Measurements from ENCODE around the gene ING4.

ING4 gene

DNA sequence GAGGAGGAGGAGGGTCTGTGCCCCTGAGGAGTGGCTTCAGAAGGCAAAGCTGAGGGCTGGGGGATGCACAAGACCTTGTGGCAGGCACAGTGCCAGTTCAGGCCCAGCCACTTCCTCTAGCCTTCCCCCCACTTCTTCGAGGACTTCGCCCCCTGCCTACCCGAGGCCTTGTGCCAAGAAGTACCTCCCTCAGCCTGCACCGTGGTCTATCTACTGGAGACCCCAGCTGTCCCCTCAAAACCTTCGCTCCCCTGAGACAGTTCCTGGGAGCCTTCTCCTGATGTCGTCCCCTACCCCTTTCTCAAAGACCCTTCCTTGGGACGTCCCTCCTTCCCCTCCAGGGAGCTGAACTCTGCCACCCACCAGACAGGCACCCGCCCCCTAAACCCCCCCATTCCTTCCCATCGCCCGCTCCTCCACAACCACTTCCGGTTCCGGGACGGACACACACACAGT, 25.7 kb upstream of the ING4 start:
- no peak for DNase-seq (ENCODE audit: low read depth)

DNA sequence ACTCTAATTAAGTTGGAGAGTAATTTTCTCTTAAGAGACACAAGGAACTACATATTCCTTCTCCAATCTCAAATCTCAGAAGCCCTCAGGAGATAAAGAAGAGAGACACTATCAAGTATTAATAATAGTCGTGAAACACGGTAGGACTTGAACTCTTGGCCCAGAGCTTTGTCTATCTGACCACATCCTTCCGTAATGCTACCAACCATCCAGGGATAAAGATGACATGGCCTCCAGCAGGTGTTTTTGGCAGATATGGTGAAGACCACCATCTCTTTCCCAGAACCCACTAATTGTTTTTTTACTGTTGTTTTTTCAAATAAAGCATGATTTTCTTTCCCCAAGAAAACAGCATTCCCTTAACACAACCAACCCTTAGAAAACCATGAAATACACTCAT, 22.9 kb upstream of the ING4 start:
- no peak for DNase-seq (ENCODE audit: low read depth)

DNA sequence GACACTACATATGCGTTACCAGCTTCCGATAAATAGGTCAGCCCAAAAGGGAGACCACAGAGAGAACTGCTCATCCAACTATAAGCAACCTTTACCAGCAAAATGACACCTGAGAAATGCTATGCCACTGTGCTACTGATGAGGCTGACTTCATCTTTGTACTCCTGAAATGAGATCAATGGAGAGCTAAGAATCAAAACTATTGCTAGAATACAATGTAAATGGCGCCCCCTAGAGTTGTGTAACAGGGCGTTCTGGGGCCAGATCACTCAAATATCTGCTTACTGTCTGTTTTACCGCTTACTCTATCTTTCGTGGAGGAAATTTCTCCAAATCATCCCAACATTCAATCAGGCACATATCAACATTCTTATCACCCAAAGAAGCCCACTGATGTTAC, 21.7 kb upstream of the ING4 start:
- DNase-seq (ENCODE audit: low read depth): no peak

DNA sequence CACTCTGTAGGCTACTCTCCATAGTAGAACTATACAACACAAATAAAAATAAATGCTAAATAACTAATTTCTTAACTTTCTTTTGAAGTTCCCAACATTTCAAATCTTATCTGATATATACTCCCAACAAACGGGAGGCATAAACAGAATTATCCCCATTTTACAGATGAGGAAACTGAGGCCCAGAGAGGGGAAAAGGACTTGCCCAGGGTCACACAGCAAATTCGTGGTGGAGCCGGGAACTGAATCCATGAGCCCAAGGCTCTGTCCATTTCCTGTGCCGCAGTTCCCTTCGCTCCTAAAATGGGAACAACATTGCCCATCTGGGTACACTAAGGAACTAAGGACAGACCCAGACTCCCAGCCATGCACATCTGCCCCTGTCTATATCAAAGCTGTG, 14.0 kb upstream of the ING4 start:
- DNase-seq (ENCODE audit: low read depth): no peak

DNA sequence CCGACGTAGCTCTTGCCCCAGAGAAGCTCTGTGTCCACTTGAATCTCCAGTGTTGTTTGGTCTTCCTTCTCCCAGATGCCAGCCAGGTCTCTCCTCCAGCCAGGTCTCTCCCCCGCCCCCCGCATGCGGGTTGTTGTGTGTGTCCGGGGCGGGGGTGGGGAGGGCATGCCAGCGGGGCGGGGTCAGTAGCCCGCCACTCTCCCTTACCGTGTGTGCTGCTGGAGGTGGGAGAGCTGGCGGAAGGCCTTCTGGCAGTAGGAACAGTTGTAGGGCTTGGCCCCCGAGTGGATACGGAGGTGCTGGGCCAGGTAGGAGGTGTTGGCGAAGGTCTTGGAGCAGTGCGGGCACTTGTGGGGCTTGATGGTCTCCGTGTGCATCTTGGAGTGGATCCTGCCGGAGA, 9.2 kb upstream of the ING4 start:
- no peak for DNase-seq (ENCODE audit: low read depth)

DNA sequence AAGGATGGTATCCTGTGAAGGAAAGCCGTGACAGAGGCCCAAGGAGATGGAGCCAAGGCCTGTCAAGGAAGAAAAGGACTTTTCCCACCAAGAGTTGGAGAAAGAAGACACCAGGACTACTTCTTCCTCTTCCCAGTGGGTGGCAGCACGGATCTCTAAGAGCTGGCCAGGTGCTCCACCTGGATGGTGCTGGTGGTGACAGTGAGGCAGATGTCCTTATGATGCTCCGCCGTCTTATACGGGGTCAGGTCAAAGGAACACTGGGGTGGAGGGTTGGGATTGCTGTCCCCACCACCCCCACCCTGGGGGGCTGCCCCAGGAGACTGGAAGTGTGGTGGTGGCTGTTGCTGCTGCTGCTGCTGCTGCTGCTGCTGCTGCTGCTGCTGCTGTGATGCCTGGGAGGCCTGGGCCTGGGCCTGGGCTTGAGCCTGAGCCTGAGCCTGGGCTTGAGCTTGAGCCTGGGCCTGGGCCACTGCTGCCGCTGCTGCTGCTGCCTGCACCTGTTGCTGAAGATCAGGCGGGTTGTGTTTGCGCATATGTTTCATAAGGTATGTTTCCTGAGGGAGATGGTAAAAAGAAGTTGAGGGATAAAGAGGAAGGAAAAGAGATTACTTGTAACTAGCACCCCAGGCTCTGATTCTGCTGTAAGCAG, 4.8 kb upstream of the ING4 start:
- DNase-seq (ENCODE audit: low read depth): no peak

DNA sequence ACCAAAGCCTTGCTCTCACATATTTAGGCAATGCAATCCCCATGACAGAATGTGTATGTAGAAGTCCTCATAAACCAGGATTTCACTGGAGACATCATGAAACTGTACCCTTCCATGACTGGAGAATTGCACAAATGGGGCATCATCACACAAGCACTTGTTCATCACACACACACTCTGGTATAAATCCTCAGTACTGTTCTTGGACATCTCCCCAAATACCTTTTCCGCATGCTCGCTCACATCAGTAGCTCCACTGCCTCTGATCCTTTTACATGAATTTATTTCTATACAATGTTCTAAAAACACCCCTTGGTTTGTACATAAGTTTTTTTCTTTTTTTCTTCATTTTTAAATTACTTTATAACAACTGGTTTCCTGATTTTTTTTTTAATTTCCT, 3.3 kb upstream of the ING4 start:
- peak; percentile 23 for DNase-seq (ENCODE audit: low read depth)

DNA sequence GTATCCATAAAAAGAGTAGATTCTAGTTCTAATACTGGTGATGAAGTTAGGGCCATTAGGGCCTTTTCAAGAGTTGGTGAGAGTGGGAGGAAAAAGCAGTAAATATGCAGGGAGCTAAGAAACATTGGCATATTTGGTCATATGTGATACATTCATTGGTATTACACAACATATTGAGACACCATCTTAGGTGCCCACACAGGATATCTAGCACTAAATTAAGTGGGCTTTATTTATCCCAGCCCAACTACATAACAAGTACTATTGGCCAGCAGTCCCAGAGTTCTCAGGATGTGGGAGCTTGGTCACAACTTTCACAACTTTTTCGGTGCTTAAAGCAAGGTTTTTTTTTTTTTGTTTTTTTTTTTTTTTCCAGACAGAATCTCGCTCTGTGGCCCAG, 2.0 kb upstream of the ING4 start:
- peak; percentile 9 for DNase-seq (ENCODE audit: low read depth)

DNA sequence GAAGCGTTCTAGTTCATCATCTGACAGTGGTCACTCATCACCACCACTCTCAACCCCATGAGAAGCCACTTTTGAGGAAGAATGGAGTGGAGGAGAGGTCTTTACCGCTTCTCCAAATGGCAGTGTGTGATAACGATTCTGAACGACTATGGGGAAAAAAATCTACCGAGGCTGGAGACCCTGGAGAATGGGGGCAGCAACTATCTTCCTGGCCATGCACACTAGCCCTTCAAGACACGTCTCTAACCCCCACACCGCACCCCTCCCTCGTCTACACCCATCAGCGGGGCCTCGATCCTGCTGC, 365 bp downstream of the ING4 start:
- no peak for DNase-seq (ENCODE audit: low read depth)

DNA sequence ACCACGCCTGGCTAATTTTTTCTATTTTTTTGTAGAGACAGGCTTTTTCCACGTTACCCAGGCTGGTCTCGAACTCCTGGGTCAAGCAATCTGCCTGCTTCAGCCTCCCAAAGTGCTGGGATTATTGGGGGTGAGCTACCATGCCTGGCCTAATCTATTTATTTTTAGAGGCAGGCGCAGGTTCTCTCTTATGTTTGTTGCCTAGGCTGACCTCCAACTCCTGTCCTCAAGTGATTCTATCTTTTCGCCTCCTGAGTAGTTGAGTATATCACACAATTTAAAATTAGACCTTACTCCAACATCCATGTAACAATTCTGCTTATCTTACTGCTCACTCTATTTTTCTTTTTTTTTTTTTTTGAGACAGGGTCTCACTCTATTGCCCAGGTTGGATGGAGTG, 8.9 kb downstream of the ING4 start:
- no peak for DNase-seq (ENCODE audit: low read depth)

DNA sequence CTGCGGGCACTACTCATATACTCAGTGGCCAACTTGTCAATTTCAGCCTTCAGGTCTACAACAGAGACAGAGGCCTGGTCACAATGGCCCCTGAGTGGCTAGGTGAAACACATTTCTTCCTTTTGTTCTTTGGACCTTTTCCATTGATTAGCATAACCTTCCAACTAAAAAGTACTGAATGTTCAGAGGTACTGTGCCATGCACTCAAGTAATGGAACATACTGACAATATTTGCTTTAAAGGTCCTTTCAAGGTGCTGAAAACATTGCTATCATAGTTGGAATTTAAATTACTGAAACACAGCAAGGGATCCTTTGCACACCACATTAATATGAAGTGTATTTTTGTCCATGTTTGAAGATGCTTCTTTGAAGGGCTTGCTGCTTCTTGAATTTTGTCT, 9.6 kb downstream of the ING4 start:
- no peak for DNase-seq (ENCODE audit: low read depth)

DNA sequence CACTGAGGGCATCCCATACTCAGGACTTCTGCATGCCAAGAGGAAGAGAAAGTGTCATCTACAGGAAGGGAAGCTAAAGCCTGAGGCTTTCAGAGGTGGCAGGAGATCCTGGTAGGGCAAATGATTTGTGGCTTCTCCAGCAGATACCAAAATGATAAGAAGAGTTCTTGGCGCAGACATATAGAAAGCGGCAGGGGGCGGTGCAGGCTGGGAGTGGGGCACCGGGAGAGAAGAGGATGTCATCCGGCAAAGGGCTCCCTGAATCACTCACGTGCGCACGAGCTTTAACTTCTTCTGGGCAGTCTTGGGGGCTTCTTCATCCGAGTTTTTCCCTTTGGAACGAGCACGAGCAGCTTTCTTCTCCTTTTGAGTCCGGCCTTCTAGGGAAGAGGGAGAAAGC, 10.5 kb downstream of the ING4 start:
- DNase-seq (ENCODE audit: low read depth): no peak

DNA sequence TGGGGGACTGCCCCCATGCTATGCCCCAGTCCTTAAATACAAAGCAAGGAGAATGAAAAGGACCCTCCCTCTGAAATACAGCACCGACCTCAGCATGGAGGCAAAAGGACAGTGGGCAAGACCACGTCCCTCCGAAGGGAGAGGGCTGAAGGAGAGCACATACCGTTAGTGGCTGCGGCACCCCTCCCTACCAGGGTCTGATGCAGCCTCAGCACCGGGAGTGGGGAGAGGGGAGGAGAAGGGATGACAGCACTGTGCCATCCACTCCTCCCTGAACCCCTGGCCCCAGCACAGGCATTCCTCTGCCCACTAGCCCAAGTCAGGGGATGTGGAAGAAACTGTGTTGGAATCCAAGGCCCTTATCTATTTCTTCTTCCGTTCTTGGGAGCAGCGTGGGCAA, 12.1 kb downstream of the ING4 start:
- DNase-seq (ENCODE audit: low read depth): no peak

DNA sequence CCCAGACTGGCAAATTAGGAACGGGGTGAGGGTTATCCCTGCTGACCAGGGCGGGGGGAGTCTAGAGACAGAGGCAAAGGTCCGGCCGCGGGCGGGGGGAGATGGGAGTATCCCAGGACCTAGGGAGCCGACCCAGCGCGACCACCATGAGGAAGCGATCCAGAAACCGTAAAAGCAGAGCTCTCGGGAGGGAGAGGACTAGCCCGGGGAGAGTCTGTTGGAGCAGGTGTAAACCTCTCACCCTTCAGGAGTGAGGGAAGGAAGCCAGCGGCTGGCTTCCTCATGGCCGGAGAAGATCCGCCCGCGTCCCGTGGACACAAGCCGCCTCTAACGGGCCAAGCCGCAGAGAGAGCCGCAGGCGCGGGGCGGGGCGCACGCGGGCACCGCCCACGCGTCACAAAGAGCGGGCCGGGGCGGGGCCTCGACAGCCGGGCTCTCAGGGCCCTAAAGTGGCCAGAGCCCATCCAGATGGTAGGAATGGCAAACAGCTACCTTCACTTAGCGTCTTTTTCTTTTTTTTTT, 15.8 kb downstream of the ING4 start, which contains the start of gene ACRBP:
ACRBP (minus strand) TSS at position 350 of the 522 bp plus-strand sequence; CDS start at position 284, 66 bp downstream.
- DNase-seq (ENCODE audit: low read depth): peak; percentile 43

DNA sequence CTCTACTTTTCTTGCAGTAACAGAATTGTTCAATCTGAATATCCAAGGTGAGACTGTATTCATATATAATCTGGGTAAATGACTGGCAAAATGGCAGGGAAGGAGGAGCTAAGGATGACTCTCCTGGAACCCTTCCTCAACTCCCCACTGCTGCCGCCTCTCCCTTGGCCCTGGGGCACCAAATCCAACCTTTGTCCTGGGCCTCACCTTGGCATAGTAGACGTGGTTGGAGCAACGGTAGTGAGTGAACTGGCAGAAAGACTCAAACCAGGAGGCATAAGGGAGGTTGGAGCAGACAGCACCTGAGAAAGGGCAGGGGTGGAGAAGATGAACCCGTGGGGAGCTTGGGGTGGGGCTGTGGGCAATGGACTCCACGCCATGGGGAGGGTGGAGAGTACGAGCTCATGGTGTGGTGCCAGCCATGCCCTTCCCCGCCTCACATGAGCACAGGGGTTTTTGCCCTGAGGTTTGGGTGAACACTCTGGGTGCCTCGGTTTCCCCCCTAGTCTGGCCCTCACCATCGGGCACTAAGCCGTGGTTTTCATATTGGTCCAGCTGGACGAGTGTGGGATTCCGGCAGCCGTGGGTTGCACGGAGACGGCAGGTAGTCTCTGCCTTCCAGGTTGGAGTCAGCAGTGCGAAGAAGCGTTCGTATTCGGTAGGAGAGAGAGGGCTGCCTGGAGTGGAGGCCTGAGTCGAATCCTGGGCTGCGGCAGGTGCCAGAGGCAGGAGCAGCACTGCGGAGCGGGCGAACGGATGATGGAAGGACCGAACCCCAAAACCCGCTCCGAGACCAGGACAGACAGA, 16.4 kb downstream of the ING4 start:
- DNase-seq (ENCODE audit: low read depth): no peak

DNA sequence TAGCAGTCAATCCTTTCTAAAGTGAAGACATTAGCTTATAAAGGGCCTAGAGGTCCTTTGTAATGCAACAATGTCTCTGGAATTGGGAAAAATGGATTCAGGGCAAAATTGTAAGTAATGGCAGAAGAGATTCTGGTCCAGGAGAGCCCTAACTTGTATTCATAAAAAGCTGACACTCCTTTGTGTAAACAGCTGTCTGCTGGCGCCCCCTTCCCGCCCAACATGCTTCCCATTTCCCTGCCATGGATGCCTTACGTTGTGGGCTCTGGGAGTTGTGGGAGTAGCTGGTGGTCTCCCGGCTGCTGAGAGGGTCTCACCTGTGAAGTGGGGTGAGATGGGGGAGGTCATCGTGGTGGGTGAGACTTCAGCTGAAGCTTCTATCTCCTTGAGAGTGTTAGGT, 18.0 kb downstream of the ING4 start:
- DNase-seq (ENCODE audit: low read depth): no peak

DNA sequence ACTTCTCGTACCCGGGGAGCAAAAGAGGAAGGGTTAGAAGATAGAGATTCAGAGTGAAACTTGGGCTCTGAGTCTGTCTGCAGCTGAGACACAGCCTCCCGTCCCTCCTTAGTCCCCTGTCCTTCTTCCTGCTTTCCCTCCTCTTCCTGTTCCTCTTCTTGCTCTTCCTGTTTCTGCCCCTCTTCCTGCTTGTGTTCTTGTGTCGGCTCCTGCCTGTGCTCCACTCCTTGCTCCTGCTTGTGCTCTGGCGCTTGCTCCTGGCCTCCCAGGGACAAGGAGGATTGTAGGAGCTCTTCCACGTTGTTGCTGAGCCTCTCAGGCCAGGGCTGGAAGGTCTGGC, 18.7 kb downstream of the ING4 start:
- DNase-seq (ENCODE audit: low read depth): no peak

DNA sequence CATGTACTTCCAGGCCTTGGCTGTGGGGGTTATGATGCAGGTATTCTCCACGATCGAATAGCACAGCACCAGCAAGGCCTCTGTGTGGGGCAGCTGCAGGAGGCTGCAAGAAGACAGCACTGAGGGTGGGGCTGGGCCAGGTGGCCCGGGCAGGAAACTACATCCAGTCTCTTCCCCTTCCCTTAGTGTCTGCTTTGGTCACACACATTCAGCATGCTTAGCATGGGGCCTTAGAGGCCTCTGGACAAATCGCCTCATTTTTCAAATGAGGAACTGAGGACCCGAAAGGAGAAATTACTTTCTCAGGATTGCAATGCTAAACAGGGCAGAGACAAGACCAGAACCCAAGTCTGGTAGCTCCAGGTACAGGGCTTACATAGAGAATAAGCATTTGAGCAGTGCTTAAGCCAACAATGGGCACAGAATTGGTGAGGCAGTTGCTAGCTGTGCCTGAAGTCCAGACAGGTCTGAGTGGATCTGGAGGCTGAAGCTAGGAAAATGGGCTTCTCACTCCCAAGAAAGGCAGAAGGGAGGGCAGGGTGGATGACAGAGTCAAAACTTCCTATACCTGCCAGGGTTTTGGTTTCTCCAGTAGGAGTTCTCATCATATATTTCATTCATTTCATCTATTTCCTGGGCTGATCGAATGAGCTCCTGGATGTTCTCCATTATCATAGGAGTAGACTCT, 19.2 kb downstream of the ING4 start:
- no peak for DNase-seq (ENCODE audit: low read depth)

DNA sequence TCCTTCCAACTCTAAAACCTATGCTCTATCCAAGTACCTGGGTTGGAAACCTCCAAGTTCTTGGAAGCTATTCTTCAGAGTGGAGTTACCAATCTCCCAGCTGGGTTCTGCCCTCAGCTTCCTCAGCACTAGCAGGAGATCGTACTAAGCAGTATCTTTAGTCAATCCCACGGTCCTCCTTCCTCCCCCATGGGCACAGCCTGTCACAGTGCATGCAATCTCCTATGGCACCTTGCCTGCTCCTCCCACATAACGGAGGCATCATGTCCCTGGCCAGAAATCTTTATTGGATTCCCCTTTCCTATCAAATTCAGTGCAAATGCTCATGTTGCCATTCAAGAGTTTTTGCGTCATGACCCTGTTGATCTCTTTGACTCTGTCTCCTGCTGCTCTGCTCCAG, 21.8 kb downstream of the ING4 start:
- no peak for DNase-seq (ENCODE audit: low read depth)

DNA sequence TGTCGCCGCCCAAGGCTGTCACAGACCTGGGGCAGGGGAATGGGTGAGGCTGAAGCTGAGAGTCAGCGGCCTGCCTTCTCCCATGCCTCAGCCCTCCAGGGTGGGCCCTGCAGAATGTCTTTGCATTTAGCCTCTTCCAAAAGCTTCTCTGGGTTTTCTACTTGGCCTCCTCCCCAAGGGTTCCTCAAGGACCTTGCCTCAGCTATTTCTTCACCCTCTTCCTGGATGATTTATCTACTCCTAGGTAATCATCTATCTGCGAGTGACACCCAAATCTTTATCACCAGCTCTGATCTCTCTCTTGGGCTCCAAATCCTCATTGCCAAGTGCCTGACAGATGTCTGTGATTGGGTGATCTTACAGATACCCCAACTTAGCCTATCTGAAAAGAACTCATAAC, 22.4 kb downstream of the ING4 start:
- no peak for DNase-seq (ENCODE audit: low read depth)

DNA sequence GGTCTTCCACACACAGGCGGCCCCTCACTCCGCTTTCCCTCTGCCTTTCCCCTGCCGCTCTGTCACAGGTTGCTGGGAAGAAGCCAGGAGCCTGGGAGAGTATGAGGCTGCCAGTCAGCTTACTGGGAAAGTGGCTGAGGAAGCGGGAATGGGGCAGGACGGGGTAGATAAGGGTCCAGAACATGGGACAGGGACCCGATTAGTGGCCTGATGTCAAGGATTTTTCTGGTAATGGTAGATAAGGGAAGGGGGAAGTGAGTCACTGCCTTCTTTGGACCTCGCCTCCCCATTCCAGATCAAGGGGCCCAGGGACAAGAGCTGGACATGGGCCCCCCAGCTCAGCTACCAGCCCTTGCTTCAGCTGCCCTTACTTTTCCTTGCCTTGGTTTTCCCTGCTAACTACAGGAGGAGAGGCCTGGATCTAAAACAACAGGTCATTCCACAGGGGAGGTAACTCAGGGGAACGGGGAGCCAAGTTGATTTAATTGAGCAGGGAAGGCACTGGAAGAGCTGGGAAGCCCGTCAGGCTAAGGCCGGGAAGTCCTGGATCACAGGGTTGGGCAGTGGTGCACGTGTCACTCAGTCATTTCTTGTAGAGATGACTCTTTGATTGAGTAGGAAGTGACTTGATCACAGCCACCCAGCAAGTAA, 23.6 kb downstream of the ING4 start:
- no peak for DNase-seq (ENCODE audit: low read depth)

DNA sequence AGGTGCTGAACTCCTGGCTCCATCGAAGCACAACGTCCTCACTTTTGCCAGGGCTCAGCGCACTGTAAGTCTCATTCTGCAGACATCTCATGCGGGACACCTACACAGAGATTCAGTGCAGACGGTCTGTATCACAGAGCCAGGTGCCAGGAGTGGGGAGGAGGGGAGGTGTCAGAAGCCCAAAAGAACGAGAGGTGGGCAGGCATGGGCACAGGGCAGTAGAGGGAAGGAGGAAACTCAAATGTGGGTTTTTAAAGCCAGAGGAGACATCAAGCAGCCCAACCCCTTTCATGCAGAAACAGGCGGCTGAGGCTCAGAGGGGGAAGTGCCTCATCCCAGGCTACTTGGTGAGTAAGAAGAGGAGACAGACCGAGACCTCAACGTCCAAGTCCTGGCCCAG, 24.6 kb downstream of the ING4 start:
- DNase-seq (ENCODE audit: low read depth): no peak
